Measurements from ENCODE around the gene ABHD4.

Gene ABHD4

GRCh38 chr14:22579881-22580280 is 18.2 kb upstream of the ABHD4 start:
- H3K4me2 ChIP-seq (ENCODE audit: low read depth, low read length, poor library complexity, severe bottlenecking): no peak overlapping the region
- H3F3A ChIP-seq (ENCODE audit: low read depth): peaks cover 5% of the 10 kb centered on the region
- H4K20me1 ChIP-seq (ENCODE audit: insufficient read depth, low read length, poor library complexity, severe bottlenecking): no peaks in the 10 kb centered on the region
- H3K4me1 ChIP-seq (ENCODE audit: insufficient read depth, low read length, poor library complexity, severe bottlenecking): peaks cover 21% of the 10 kb centered on the region
- TF ChIP-seq CTCF (conservative IDR thresholded peaks at IDR 0.05; ENCODE audit: low read length) (no peak), EZH2phosphoT487 (IDR thresholded peaks at IDR 0.05; ENCODE audit: borderline replicate concordance) (no peak)
- H3K9me3 ChIP-seq (ENCODE audit: insufficient read depth, low read depth, low read length): no peaks in the 10 kb centered on the region
- no peak overlapping the region for H3K4me3 ChIP-seq (ENCODE audit: low read length, poor library complexity, severe bottlenecking)
- H3K27me3 ChIP-seq (ENCODE audit: insufficient read depth, low read length, poor library complexity, severe bottlenecking): no peaks in the 10 kb centered on the region
- H3K79me2 ChIP-seq (ENCODE audit: insufficient read depth, low read length): peaks cover 23% of the 10 kb centered on the region
- no peak overlapping the region for H3K9ac ChIP-seq (ENCODE audit: low read depth, low read length, poor library complexity, severe bottlenecking)
- H3K36me3 ChIP-seq (ENCODE audit: insufficient read depth, low read length): no peaks in the 10 kb centered on the region; the same call in 1 of the 2 replicates
- H2AFZ ChIP-seq (ENCODE audit: low read length): no peak overlapping the region
- no peaks in the 10 kb centered on the region for H3K9me2 ChIP-seq (replicated peaks; ENCODE audit: low read depth, low read length)

- H3K9me2 ChIP-seq (replicated peaks; ENCODE audit: low read depth, low read length): no peaks in the 10 kb centered on the region
- TF ChIP-seq CTCF (conservative IDR thresholded peaks at IDR 0.05; ENCODE audit: low read length) (no peak), EZH2phosphoT487 (IDR thresholded peaks at IDR 0.05; ENCODE audit: borderline replicate concordance) (no peak)
- H3K9me3 ChIP-seq (ENCODE audit: insufficient read depth, low read depth, low read length): no peaks in the 10 kb centered on the region
- no peak overlapping the region for H3K4me3 ChIP-seq (ENCODE audit: low read length, poor library complexity, severe bottlenecking)
- peaks cover 30% of the 10 kb centered on the region for H3K79me2 ChIP-seq (ENCODE audit: insufficient read depth, low read length)
- no peak overlapping the region for H3K4me2 ChIP-seq (ENCODE audit: low read depth, low read length, poor library complexity, severe bottlenecking)
- no peaks in the 10 kb centered on the region for H3K36me3 ChIP-seq (ENCODE audit: insufficient read depth, low read length)
- no peak overlapping the region for H3K9ac ChIP-seq (ENCODE audit: low read depth, low read length, poor library complexity, severe bottlenecking)
- peaks cover 5% of the 10 kb centered on the region for H3F3A ChIP-seq (ENCODE audit: low read depth)
- no peaks in the 10 kb centered on the region for H3K27me3 ChIP-seq (ENCODE audit: insufficient read depth, low read length, poor library complexity, severe bottlenecking)
- H4K20me1 ChIP-seq (ENCODE audit: insufficient read depth, low read length, poor library complexity, severe bottlenecking): no peaks in the 10 kb centered on the region
- no peak overlapping the region for H2AFZ ChIP-seq (ENCODE audit: low read length)
- peaks cover 26% of the 10 kb centered on the region for H3K4me1 ChIP-seq (ENCODE audit: insufficient read depth, low read length, poor library complexity, severe bottlenecking)
Observed at GRCh38 chr14:22580625-22581024, 17.5 kb upstream of the ABHD4 start.

DNA sequence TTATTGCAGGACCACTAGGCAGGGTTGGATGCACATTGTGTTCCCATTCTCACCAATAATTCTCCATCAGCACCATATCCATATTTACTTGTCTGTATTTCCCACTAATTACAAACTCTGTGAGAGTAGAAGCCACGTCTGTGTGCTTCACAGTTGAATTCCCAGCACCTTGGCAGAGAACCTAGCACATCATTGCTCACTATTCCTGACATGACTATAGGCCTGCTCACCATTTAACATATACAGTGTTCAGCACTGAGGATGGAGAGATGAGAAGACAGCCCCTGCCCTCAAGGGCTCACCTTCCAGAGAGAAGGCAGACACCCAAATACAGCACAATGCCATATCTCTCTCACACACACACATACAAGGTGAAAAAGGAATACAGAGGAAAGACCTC is 14.1 kb upstream of the ABHD4 start:
- peaks cover 47% of the 10 kb centered on the region for H3K4me1 ChIP-seq (ENCODE audit: insufficient read depth, low read length, poor library complexity, severe bottlenecking)
- peaks cover 14% of the 10 kb centered on the region for H4K20me1 ChIP-seq (ENCODE audit: insufficient read depth, low read length, poor library complexity, severe bottlenecking)
- no peak overlapping the region for H3K4me3 ChIP-seq (ENCODE audit: low read length, poor library complexity, severe bottlenecking)
- H3K9me3 ChIP-seq (ENCODE audit: insufficient read depth, low read depth, low read length): no peaks in the 10 kb centered on the region
- no peaks in the 10 kb centered on the region for H3K36me3 ChIP-seq (ENCODE audit: insufficient read depth, low read length)
- peak overlapping the region; percentile 14 for H3K9ac ChIP-seq (ENCODE audit: low read depth, low read length, poor library complexity, severe bottlenecking)
- peaks cover 5% of the 10 kb centered on the region for H3F3A ChIP-seq (ENCODE audit: low read depth)
- TF ChIP-seq EZH2phosphoT487 (IDR thresholded peaks at IDR 0.05; ENCODE audit: borderline replicate concordance) (no peak), CTCF (conservative IDR thresholded peaks at IDR 0.05; ENCODE audit: low read length) (no peak)
- no peaks in the 10 kb centered on the region for H3K9me2 ChIP-seq (replicated peaks; ENCODE audit: low read depth, low read length)
- H3K79me2 ChIP-seq (ENCODE audit: insufficient read depth, low read length): peaks cover 58% of the 10 kb centered on the region
- H3K4me2 ChIP-seq (ENCODE audit: low read depth, low read length, poor library complexity, severe bottlenecking): peak overlapping the region; percentile 53
- no peaks in the 10 kb centered on the region for H3K27me3 ChIP-seq (ENCODE audit: insufficient read depth, low read length, poor library complexity, severe bottlenecking)
- no peak overlapping the region for H2AFZ ChIP-seq (ENCODE audit: low read length)
